ENCODE results near the gene MEIS2. TPM values are rescaled to one million over a fixed set of nuclear protein-coding genes. Genes with fewer than 3 reads are reported as not detected.

The MEIS2 gene
- total RNA-seq, 1 experiment from 2014 or later, result 17.5 TPM

GRCh38 chr15:37045859-37046740 is 54.2 kb downstream of the MEIS2 start:
- CTCF ChIA-PET, result no interaction called here
- no peak overlapping the region for H3K9ac ChIP-seq (ENCODE audit: low read length)

GRCh38 chr15:37044915-37045648 is 55.3 kb downstream of the MEIS2 start:
- H3K4me3 ChIP-seq (ENCODE audit: low read length), result no peak overlapping the region
- intact Hi-C loops (cut with micrococcal nuclease), result no loop called here
- ChIA-PET POLR2A (ENCODE audit: unreplicated experiment) (no interaction called here), CTCF (no interaction called here)
- H3K4me1 ChIP-seq (ENCODE audit: insufficient read depth, low read length), result 0 out of 2 replicates have a peak, but pooled peaks cover 6% of the 10 kb centered on the region
- H3K9me2 ChIP-seq (replicated peaks; ENCODE audit: low read length), result no peaks in the 10 kb centered on the region
- no peak overlapping the region for H3K4me2 ChIP-seq (ENCODE audit: low read length)
- ATAC-seq (no peak), DNase-seq (no peak)
- TF ChIP-seq, protein P1, sequence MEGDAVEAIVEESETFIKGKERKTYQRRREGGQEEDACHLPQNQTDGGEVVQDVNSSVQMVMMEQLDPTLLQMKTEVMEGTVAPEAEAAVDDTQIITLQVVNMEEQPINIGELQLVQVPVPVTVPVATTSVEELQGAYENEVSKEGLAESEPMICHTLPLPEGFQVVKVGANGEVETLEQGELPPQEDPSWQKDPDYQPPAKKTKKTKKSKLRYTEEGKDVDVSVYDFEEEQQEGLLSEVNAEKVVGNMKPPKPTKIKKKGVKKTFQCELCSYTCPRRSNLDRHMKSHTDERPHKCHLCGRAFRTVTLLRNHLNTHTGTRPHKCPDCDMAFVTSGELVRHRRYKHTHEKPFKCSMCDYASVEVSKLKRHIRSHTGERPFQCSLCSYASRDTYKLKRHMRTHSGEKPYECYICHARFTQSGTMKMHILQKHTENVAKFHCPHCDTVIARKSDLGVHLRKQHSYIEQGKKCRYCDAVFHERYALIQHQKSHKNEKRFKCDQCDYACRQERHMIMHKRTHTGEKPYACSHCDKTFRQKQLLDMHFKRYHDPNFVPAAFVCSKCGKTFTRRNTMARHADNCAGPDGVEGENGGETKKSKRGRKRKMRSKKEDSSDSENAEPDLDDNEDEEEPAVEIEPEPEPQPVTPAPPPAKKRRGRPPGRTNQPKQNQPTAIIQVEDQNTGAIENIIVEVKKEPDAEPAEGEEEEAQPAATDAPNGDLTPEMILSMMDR (conservative IDR thresholded peaks at IDR 0.05; ENCODE audit: low read depth, low read length), result no peak
- no peak for TF ChIP-seq EZH2 (IDR thresholded peaks at IDR 0.05; ENCODE audit: low read length, unreplicated experiment)
- no peak for TF ChIP-seq EZH2phosphoT487 (IDR thresholded peaks at IDR 0.05; ENCODE audit: borderline replicate concordance, low read length)
- no peaks in the 10 kb centered on the region for H3K9me3 ChIP-seq (ENCODE audit: low read length)
- H4K20me1 ChIP-seq (ENCODE audit: low read length), result no peaks in the 10 kb centered on the region
- no peaks in the 10 kb centered on the region for H3K79me2 ChIP-seq (ENCODE audit: low read length)
- H3K27me3 ChIP-seq (ENCODE audit: low read length), result no peaks in the 10 kb centered on the region
- no peak overlapping the region for H3K9ac ChIP-seq (ENCODE audit: low read length)
- H3K36me3 ChIP-seq (ENCODE audit: low read depth, low read length), result no peaks in the 10 kb centered on the region
- H3F3A ChIP-seq (ENCODE audit: low read length, unreplicated experiment), result no peaks in the 10 kb centered on the region
- no peak overlapping the region for H3K27ac ChIP-seq (ENCODE audit: low read length)
- no peak overlapping the region for H2AFZ ChIP-seq (ENCODE audit: low read length)
- BruUV-seq (replicated peaks), result no TSS peak

More at GRCh38 chr15:37045859-37046740, 54.2 kb downstream of the MEIS2 start:
- H3K27ac ChIP-seq (ENCODE audit: low read length), result no peak overlapping the region
- POLR2A ChIA-PET (ENCODE audit: unreplicated experiment), result no interaction called here
- intact Hi-C loops (cut with micrococcal nuclease), result no loop called here
- no peaks in the 10 kb centered on the region for H3K9me2 ChIP-seq (replicated peaks; ENCODE audit: low read length)
- no peaks in the 10 kb centered on the region for H3F3A ChIP-seq (ENCODE audit: low read length, unreplicated experiment)
- H3K36me3 ChIP-seq (ENCODE audit: low read depth, low read length), result no peaks in the 10 kb centered on the region
- H3K9me3 ChIP-seq (ENCODE audit: low read length), result no peaks in the 10 kb centered on the region
- BruUV-seq (replicated peaks), result no TSS peak
- 0 out of 2 replicates have a peak, but pooled peaks cover 6% of the 10 kb centered on the region for H3K4me1 ChIP-seq (ENCODE audit: insufficient read depth, low read length)
- H2AFZ ChIP-seq (ENCODE audit: low read length), result no peak overlapping the region
- H4K20me1 ChIP-seq (ENCODE audit: low read length), result no peaks in the 10 kb centered on the region
- H3K79me2 ChIP-seq (ENCODE audit: low read length), result no peaks in the 10 kb centered on the region
- H3K4me2 ChIP-seq (ENCODE audit: low read length), result no peak overlapping the region
- DNase-seq (no peak), ATAC-seq (no peak)
- no peaks in the 10 kb centered on the region for H3K27me3 ChIP-seq (ENCODE audit: low read length)
- TF ChIP-seq, protein P1 (conservative IDR thresholded peaks at IDR 0.05; ENCODE audit: low read depth, low read length), result no peak
- no peak for TF ChIP-seq EZH2 (IDR thresholded peaks at IDR 0.05; ENCODE audit: low read length, unreplicated experiment)
- no peak for TF ChIP-seq EZH2phosphoT487 (IDR thresholded peaks at IDR 0.05; ENCODE audit: borderline replicate concordance, low read length)
- no peak overlapping the region for H3K4me3 ChIP-seq (ENCODE audit: low read length)
